Panc1 (cell line): ENCODE results near the gene ZNF79. TPM values are rescaled to one million over a fixed set of nuclear protein-coding genes. Genes with fewer than 3 reads are reported as not detected.
A peak's percentile ranks its signal among the peaks of the same experiment; 100 is the strongest.

ENCODE experiments used
- ATAC-seq: fragments of 200-7000 bp; cut with Tn5 transposase; 2 replicates; pipeline ENCODE4 v1.9.1; 2020; ENCODE audit warnings: mild to moderate bottlenecking, moderate library complexity
- BruUV-seq: library from RNA; stranded (reverse); fragments of 400-500 nt; replicated peaks from 2 replicates; lab custom pipeline; 2021; lab: Mats Ljungman, UMichigan
- CTCF ChIA-PET: fragments of 300-600 bp; sonication (Branson Sonifier 250); formaldehyde crosslinking; loops from one replicate; lab custom pipeline; 2022; ENCODE audit warnings: antibody characterized with exemption; lab: Charles Lee
- POLR2A ChIA-PET: fragments of 300-600 bp; sonication (Branson Sonifier 250); formaldehyde crosslinking; loops from one replicate; lab custom pipeline; 2022; ENCODE audit warnings: antibody characterized with exemption; lab: Charles Lee
- DNase-seq: peaks from one replicate; pipeline ENCODE4 v3.0.0-alpha.2; 2010; ENCODE audit warnings: low read depth, low spot score
- H3K27ac ChIP-seq: 2 replicates; pipeline ENCODE4 v1.5.1; 2011; ENCODE audit warnings: mild to moderate bottlenecking, low read length, inconsistent platforms
- H3K27me3 ChIP-seq: fragments of 200-500 bp; sonication (Bioruptor generic); 2 replicates; pipeline ENCODE4 v1.6.0; 2014; ENCODE audit warnings: low read length, inconsistent platforms; ENCODE audit not compliant: control insufficient read depth, insufficient read depth
- H3K36me3 ChIP-seq: fragments of 200-500 bp; sonication (Bioruptor generic); 2 replicates; pipeline ENCODE4 v1.5.1; 2014; ENCODE audit warnings: inconsistent platforms, mild to moderate bottlenecking, low read length, moderate library complexity; ENCODE audit not compliant: control insufficient read depth, insufficient read depth
- H3K4me1 ChIP-seq: 2 replicates; pipeline ENCODE4 v1.5.1; 2011; ENCODE audit warnings: inconsistent platforms, mild to moderate bottlenecking, low read length, moderate library complexity; ENCODE audit not compliant: control insufficient read depth, insufficient read depth
- H3K4me3 ChIP-seq, 2 experiments: 2 replicates each; pipeline ENCODE4 v1.5.1; 2011 to 2012; ENCODE audit warnings: low read depth in 2 of 2, low read length in 2 of 2, mild to moderate bottlenecking in 2 of 2, inconsistent platforms in 1 of 2, moderate library complexity in 1 of 2
- H3K9me3 ChIP-seq: fragments of 200-500 bp; sonication (Bioruptor generic); 2 replicates; pipeline ENCODE4 v1.5.1; 2014; ENCODE audit warnings: low read depth, mild to moderate bottlenecking, inconsistent platforms, low read length, moderate library complexity; ENCODE audit not compliant: control insufficient read depth, insufficient read depth
- POLR2AphosphoS5 ChIP-seq: IDR thresholded peaks from 2 replicates; pipeline ENCODE4 v1.6.1; 2012; ENCODE audit warnings: mild to moderate bottlenecking, low read depth, low read length, moderate library complexity
- SIN3A ChIP-seq: IDR thresholded peaks from 2 replicates; pipeline ENCODE4 v1.6.1; 2012; ENCODE audit warnings: low read depth, mild to moderate bottlenecking, low read length, moderate library complexity, borderline replicate concordance; ENCODE audit not compliant: insufficient read depth
- TCF7L2 ChIP-seq: IDR thresholded peaks from 2 replicates; pipeline ENCODE4 v1.6.1; 2011; ENCODE audit warnings: mild to moderate bottlenecking, low read depth, low read length, inconsistent platforms
- in situ Hi-C: cut with HindIII; loops from 2 replicates; pipeline ENCODE4 v1.10.0; 2016; ENCODE audit warnings: low sequenced_read_pairs, low pct_unique_long_range_greater_than_20kb
- intact Hi-C: fragments of 100-400 bp; cut with micrococcal nuclease; formaldehyde crosslinking; loops from one replicate; pipeline ENCODE4 v1.10.0; 2022; ENCODE audit not compliant: unreplicated experiment
- total RNA-seq: library from RNA; stranded (reverse); gene quantifications from one replicate; pipeline ENCODE4 v1.2.1, GENCODE V29; 2021; ENCODE audit not compliant: unreplicated experiment
- TF ChIP-seq, protein P1 (sequence below): fragments of 450-650 bp; IDR thresholded peaks from 2 replicates; pipeline ENCODE4 v1.5.1; 2017; ENCODE audit warnings: mild to moderate bottlenecking
- TF ChIP-seq, protein P2 (sequence below), 2 experiments: IDR thresholded peaks; 2 replicates each; pipeline ENCODE4 v1.6.1; 2011 to 2012; ENCODE audit warnings: low read depth in 2 of 2, control low read depth in 1 of 2, low read length in 1 of 2, mild to moderate bottlenecking in 1 of 2, moderate library complexity in 1 of 2; ENCODE audit not compliant: insufficient read depth in 1 of 2

The ZNF79 gene
- total RNA-seq, 1 experiment from 2014 or later = 5.4 TPM

DNA sequence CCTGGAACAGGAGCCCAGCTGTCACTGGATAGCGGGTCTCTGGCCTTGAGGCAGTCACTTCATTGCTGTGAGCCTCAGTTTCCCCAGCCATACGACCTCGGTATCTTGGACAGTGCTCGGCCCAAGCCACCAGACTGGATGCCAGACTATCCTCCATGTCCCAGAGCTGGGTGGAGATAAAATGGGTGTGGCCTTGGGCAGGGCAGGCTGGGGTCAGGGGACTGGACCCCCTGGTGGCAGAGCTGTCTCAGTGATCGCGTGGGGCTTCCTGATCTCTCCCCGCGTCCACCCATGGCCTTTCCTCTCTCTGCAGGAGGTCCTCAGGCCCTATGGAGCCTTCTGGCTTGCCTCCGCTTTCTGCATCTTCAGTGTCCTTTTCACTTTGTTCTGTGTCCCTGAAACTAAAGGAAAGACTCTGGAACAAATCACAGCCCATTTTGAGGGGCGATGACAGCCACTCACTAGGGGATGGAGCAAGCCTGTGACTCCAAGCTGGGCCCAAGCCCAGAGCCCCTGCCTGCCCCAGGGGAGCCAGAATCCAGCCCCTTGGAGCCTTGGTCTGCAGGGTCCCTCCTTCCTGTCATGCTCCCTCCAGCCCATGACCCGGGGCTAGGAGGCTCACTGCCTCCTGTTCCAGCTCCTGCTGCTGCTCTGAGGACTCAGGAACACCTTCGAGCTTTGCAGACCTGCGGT lies 17.2 kb upstream of the ZNF79 start:
- intact Hi-C loops (no loop called here), in situ Hi-C loops (no loop called here)
- Histone ChIP-seq H3K9me3 (no peaks in the 10 kb centered on the region), H3K4me1 (peaks cover 15% of the 10 kb centered on the region), H3K27ac (0 out of 2 replicates have a peak overlapping the region, but pooled peaks have one; percentile 34), H3K27me3 (no peaks in the 10 kb centered on the region), H3K36me3 (no peaks in the 10 kb centered on the region), H3K4me3 (no peak overlapping the region)
- ATAC-seq (peak; percentile 32), DNase-seq (no peak)
- POLR2A ChIA-PET = interaction anchor here (0.7 kb wide), 1 partner anchor 10 kb away, joined by 12 read pairs; the partner anchor contains the start of gene SLC2A8
- TSS peak; percentile 17 for BruUV-seq
- TF ChIP-seq, protein P1, sequence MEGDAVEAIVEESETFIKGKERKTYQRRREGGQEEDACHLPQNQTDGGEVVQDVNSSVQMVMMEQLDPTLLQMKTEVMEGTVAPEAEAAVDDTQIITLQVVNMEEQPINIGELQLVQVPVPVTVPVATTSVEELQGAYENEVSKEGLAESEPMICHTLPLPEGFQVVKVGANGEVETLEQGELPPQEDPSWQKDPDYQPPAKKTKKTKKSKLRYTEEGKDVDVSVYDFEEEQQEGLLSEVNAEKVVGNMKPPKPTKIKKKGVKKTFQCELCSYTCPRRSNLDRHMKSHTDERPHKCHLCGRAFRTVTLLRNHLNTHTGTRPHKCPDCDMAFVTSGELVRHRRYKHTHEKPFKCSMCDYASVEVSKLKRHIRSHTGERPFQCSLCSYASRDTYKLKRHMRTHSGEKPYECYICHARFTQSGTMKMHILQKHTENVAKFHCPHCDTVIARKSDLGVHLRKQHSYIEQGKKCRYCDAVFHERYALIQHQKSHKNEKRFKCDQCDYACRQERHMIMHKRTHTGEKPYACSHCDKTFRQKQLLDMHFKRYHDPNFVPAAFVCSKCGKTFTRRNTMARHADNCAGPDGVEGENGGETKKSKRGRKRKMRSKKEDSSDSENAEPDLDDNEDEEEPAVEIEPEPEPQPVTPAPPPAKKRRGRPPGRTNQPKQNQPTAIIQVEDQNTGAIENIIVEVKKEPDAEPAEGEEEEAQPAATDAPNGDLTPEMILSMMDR = no peak
- TF ChIP-seq SIN3A (no peak), TCF7L2 (no peak), POLR2AphosphoS5 (no peak)
- TF ChIP-seq, protein P2, sequence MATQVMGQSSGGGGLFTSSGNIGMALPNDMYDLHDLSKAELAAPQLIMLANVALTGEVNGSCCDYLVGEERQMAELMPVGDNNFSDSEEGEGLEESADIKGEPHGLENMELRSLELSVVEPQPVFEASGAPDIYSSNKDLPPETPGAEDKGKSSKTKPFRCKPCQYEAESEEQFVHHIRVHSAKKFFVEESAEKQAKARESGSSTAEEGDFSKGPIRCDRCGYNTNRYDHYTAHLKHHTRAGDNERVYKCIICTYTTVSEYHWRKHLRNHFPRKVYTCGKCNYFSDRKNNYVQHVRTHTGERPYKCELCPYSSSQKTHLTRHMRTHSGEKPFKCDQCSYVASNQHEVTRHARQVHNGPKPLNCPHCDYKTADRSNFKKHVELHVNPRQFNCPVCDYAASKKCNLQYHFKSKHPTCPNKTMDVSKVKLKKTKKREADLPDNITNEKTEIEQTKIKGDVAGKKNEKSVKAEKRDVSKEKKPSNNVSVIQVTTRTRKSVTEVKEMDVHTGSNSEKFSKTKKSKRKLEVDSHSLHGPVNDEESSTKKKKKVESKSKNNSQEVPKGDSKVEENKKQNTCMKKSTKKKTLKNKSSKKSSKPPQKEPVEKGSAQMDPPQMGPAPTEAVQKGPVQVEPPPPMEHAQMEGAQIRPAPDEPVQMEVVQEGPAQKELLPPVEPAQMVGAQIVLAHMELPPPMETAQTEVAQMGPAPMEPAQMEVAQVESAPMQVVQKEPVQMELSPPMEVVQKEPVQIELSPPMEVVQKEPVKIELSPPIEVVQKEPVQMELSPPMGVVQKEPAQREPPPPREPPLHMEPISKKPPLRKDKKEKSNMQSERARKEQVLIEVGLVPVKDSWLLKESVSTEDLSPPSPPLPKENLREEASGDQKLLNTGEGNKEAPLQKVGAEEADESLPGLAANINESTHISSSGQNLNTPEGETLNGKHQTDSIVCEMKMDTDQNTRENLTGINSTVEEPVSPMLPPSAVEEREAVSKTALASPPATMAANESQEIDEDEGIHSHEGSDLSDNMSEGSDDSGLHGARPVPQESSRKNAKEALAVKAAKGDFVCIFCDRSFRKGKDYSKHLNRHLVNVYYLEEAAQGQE (IDR thresholded peaks at IDR 0.05; ENCODE audit: insufficient read depth in 1 of 2, low read depth in 2 of 2, low read length in 1 of 2) = no peak
- CTCF ChIA-PET = no interaction called here

DNA sequence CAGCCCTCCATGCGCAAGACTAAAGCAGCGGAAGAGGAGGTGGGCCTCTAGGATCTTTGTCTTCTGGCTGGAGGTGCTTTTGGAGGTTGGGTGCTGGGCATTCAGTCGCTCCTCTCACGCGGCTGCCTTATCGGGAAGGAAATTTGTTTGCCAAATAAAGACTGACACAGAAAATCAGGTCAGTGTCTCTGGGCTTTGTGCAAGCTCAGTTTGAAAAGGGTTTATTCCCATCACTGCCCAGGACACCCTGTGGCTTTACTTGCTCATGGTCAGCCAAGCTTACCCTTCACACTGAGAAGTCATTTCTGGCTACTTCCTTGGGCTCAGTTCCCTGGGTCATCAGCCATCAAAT lies 16.7 kb upstream of the ZNF79 start:
- H3K4me3 ChIP-seq = no peak overlapping the region
- in situ Hi-C loops (no loop called here), intact Hi-C loops (no loop called here)
- H3K36me3 ChIP-seq = no peaks in the 10 kb centered on the region
- CTCF ChIA-PET = no interaction called here
- no peaks in the 10 kb centered on the region for H3K9me3 ChIP-seq
- peaks cover 15% of the 10 kb centered on the region for H3K4me1 ChIP-seq
- ATAC-seq (peak; percentile 41), DNase-seq (no peak)
- H3K27ac ChIP-seq = 0 out of 2 replicates have a peak overlapping the region, but pooled peaks have one; percentile 34
- BruUV-seq = no TSS peak
- POLR2A ChIA-PET = interaction anchor here (0.7 kb wide), 1 partner anchor 10 kb away, joined by 12 read pairs; the partner anchor contains the start of gene SLC2A8
- no peaks in the 10 kb centered on the region for H3K27me3 ChIP-seq
- TF ChIP-seq POLR2AphosphoS5 (no peak), TCF7L2 (no peak), SIN3A (no peak)
- TF ChIP-seq, protein P1 = no peak
- TF ChIP-seq, protein P2 (IDR thresholded peaks at IDR 0.05; ENCODE audit: insufficient read depth in 1 of 2, low read depth in 2 of 2, low read length in 1 of 2) = no peak
